K562 treated with DMSO at 1 percent for 12 hours (cell line): ENCODE data around the gene KRT32. TPM values are rescaled to one million over a fixed set of nuclear protein-coding genes. Genes with fewer than 3 reads are reported as not detected.

ENCODE experiments used
- total RNA-seq: library from RNA; unstranded; fragments of 300-600 nt; gene quantifications from 2 replicates; pipeline ENCODE4 v1.2.3, GENCODE V29; 2022; ENCODE audit not compliant: insufficient read depth

The KRT32 gene
- total RNA-seq: not detected in 2 replicates

DNA sequence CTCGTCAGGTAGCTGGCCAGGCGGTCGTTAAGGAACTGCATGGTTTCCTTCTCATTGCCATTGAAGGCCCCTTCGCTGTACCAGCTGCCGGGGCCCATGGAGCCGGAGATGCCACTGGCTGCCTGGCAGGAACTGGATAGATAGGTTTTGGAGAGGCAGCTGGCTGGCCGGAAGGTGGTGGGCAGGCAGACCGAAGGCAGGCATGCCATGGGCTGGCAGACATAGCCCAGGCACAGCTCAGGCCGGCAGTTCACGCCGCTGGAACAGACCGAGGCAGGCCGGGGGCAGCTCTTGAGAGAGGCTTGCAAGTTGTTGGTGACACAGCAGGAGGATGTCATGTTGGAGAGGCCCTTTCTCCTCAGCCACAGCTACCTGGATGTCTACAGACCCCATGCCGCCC is at the start of gene KRT32:
Gene KRT32, minus strand, starts transcription at position 399 of the 400 bp plus-strand sequence. Its CDS starts 61 bp downstream, at position 338.

DNA sequence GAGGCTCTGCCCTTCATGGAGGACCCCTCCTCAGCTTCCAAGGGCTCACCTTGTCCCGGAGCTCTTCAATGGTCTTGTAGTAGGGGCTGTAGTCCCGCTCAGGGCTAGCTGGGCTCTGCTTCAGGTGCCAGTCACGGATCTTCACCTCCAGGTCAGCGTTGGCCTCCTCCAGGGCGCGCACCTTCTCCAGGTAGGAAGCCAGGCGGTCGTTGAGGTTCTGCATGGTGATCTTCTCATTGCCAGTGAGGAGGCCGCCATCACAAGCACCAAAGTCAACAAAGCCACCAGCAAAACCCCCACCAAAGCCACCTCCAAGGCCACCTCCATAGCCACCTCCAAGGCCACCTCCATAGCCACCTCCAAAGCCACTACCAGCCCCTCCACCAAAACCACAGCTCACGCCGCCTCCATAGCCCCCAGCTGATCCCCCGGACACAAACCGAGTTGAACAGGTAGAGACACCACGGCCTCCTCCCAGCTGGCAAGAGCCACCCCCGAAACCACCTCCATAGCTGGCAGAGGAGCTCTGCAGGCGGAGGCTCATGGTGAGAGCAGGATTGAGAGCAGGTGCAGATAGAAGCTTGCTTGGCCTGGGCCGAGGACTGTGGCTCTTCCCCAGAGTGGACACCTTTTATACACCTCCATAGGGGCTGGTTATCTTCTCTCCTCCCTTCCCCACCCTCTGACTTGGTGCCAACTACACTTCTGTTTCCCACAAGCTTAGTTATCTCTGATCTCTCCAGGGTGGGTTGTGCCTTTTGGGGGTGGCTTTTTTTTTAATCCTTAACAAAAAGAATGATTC is 38.0 kb upstream of the KRT32 start, which contains the start of gene KRT13:
Gene KRT13, minus strand, starts transcription at position 606 of the 802 bp plus-strand sequence. Its CDS starts 62 bp downstream, at position 544.

DNA sequence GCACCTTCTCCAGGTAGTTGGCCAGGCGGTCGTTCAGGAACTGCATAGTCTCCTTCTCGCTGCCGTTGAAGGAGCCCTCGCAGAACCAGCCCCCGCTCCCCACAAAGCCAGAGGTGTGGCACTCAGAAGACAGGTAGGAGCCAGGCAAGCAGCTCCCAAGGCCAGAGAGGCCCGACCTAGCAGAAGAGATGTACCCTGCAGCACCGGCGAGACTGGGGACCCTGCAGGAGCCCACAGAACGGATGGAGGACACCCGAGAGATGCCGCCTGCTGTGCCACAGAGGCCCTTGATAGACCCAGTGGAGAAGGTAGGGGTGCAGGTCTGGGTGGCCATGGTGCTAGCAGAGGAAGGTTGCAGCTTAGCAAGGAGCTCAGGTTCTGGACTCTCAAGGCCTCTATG is 22.3 kb upstream of the KRT32 start, which contains the start of gene KRT36:
Gene KRT36, minus strand, starts transcription at position 380 of the 400 bp plus-strand sequence. Its CDS starts 46 bp downstream, at position 334.

DNA sequence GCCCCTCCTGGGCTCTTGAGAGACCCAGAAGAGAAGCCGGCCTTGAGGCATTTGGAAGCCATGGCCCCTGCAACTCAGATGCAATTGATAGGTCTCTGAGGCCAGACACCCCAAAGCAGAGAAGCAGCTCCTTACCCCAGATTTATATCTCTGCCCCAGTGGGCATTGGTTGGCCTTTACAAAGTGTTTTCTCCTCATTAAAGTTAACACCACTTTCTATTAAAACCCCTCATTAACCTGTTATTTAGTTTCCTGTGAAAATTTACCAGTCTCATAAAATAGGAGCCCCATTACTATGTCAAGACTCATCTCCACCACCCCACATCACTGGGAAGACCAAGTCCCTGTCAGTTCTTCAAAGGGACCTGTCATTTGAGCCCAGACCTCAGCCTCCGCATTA is 13.8 kb upstream of the KRT32 start, which contains the start of gene KRT35:
Gene KRT35, minus strand, starts transcription at position 116 of the 400 bp plus-strand sequence. Its CDS starts 54 bp downstream, at position 62.

DNA sequence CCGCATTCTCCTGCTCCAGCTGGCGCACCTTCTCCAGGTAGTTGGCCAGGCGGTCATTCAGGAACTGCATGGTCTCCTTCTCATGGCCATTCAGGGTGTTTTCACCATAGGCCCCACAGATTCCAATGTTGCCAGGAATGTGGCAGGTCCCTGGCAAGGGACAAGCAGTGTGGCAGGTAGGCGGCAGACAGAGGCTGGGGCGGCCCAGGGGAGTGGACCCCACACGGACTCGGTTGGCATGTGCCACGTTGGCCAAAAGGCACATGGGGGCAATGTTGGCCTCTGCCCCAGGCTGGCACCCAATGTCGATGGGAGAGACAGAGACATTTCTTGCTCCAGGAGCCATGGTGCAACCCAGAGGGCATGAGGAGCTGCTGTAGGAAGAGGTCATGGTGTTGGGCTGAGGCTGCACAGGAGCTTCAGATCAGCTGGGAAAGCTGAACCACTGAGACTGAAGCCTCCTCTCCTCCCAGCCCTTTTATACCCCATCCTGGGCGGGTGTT is 26.6 kb downstream of the KRT32 start, which contains the start of gene KRT38:
Gene KRT38, minus strand, starts transcription at position 453 of the 503 bp plus-strand sequence. Its CDS starts 62 bp downstream, at position 391.

DNA sequence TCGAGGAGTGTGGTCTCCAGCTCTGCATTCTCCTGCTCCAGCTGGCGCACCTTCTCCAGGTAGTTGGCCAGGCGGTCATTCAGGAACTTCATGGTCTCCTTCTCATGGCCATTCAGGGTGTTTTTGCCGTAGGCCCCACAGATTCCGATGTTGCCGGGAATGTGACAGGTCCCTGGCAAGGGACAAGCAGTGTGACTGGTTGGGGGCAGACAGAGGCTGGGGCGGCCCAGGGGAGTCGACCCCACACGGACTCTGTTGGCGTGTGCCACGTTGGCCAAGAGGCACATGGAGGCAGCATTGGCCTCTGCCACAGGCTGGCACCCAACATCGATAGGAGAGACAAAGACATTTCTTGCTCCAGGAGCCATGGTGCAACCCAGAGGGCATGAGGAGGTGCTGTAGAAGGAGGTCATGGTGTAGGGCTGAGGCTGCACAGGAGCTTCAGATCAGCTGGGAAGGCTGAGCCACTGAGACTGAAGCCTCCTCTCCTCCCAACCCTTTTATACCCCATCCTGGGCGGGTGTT is 43.0 kb downstream of the KRT32 start, which contains the start of gene KRT37:
Gene KRT37, minus strand, starts transcription at position 475 of the 525 bp plus-strand sequence. Its CDS starts 62 bp downstream, at position 413.

Other genes starting within 250 kb of the KRT32 start
- gene KRTAP9-2, start 240.7 kb downstream of the KRT32 start, total RNA-seq: not detected in 2 replicates
- gene KRTAP9-3, start 234.9 kb downstream of the KRT32 start, total RNA-seq: not detected in 2 replicates
- not detected in 2 replicates for gene KRTAP9-8, start 229.4 kb downstream of the KRT32 start, total RNA-seq
- gene KRTAP9-4, start 217.7 kb downstream of the KRT32 start, total RNA-seq: not detected in 2 replicates
- gene KRTAP9-9, start 212.0 kb downstream of the KRT32 start, total RNA-seq: not detected in 2 replicates
- gene KRTAP9-6, start 202.0 kb downstream of the KRT32 start, total RNA-seq: not detected in 2 replicates
- not detected in 2 replicates for gene KRTAP9-7, start 191.7 kb downstream of the KRT32 start, total RNA-seq
- not detected in 2 replicates for gene KRTAP29-1, start 164.5 kb downstream of the KRT32 start, total RNA-seq
- gene KRTAP16-1, start 158.1 kb downstream of the KRT32 start, total RNA-seq: not detected in 2 replicates
- not detected in 2 replicates for gene KRTAP17-1, start 151.7 kb downstream of the KRT32 start, total RNA-seq
- gene KRT33A, start 116.6 kb downstream of the KRT32 start, total RNA-seq: not detected in 2 replicates
- not detected in 2 replicates for gene KRT33B, start 97.6 kb downstream of the KRT32 start, total RNA-seq
- gene KRT34, start 85.1 kb downstream of the KRT32 start, total RNA-seq: not detected in 2 replicates
- not detected in 2 replicates for gene KRT31, start 69.8 kb downstream of the KRT32 start, total RNA-seq
- not detected in 2 replicates for gene KRT37, start 42.8 kb downstream of the KRT32 start, total RNA-seq
- gene KRT38, start 26.4 kb downstream of the KRT32 start, total RNA-seq: not detected in 2 replicates
- gene KRT35, start 13.8 kb upstream of the KRT32 start, total RNA-seq: not detected in 2 replicates
- gene KRT36, start 22.5 kb upstream of the KRT32 start, total RNA-seq: not detected in 2 replicates
- gene KRT13, start 38.2 kb upstream of the KRT32 start, total RNA-seq: not detected in 2 replicates
- 0.81 TPM in 1 of 2 replicates, not detected in the other for gene KRT15, start 51.5 kb upstream of the KRT32 start, total RNA-seq
- 152 and 220 TPM in 2 replicates for gene KRT19, start 60.9 kb upstream of the KRT32 start, total RNA-seq
- not detected in 2 replicates for gene KRT9, start 104.7 kb upstream of the KRT32 start, total RNA-seq
- not detected in 2 replicates for gene KRT14, start 119.5 kb upstream of the KRT32 start, total RNA-seq
- not detected in 2 replicates for gene KRT16, start 145.4 kb upstream of the KRT32 start, total RNA-seq
- not detected in 2 replicates for gene KRT17, start 157.2 kb upstream of the KRT32 start, total RNA-seq
- gene EIF1, start 221.5 kb upstream of the KRT32 start, total RNA-seq: 1,324 and 1,369 TPM in 2 replicates
- gene GAST, start 244.9 kb upstream of the KRT32 start, total RNA-seq: not detected in 2 replicates